Measurements from ENCODE around the gene RSPH3.
"Not testable (repeated sequence)": the region's sequence is repeated elsewhere in the genome, so short reads cannot be mapped to it uniquely, and the experiment has no call there.

Gene RSPH3

DNA sequence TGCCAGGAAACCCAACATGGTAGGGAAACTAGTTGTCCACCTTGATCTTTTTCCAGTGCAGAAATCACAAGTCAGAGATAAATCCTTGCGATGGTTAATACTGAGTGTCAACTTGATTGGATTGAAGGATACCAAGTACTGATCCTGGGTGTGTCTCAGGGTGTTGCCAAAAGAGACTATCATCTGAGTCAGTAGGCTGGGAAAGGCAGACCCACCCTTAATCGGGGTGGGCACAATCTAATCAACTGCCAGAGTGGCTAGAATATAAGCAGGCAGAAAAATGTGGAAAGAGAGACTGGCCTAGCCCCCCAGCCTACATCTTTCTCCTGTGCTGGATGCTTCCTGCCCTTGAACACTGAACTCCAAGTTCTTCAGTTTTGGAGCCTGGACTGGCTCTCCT is 10.3 kb downstream of the RSPH3 start:
- H3K23ac ChIP-seq (ENCODE audit: low read depth, low read length, poor library complexity); H3K4ac ChIP-seq (ENCODE audit: low read length): not testable (repeated sequence)

DNA sequence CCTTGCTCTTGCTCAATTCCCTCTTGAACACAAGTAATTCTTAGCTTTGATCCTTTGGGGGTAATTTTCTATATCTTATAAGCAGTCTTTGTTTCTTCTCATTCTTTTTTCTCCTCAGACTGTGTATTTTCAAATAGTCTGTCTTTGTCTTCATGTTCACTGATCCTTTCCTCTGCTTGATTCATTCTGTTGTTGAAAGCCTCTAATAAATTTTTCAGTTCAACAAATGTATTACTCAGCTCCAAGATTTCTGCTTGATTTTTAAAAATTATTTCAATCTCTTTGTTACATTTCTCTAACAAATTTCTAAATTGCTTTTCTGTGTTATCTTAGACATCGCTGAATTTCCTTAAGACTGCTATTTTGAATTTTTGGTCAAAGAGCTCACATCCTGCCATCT is 11.5 kb downstream of the RSPH3 start:
- H2AFZ ChIP-seq (ENCODE audit: low read length) = no peak overlapping the region
- H2BK5ac ChIP-seq (ENCODE audit: low read length) = no peak overlapping the region
- no peak overlapping the region for H3K4me2 ChIP-seq (ENCODE audit: insufficient read depth, low read length, poor library complexity, severe bottlenecking)
- peaks cover 1% of the 10 kb centered on the region for H3K79me1 ChIP-seq (ENCODE audit: low read depth, low read length)
- no peak overlapping the region for H3K4me3 ChIP-seq (ENCODE audit: low read length in 2 of 2)
- H3K18ac ChIP-seq (ENCODE audit: low read length) = no peak overlapping the region
- no peak overlapping the region for H2BK15ac ChIP-seq (ENCODE audit: low read length)
- H4K8ac ChIP-seq (ENCODE audit: low read depth, low read length) = no peak overlapping the region
- no peak overlapping the region for H2BK12ac ChIP-seq (ENCODE audit: low read length)
- no peak overlapping the region for H3K9ac ChIP-seq (ENCODE audit: low read depth, low read length, poor library complexity)
- no peak for DNase-seq (ENCODE audit: low spot score)
- H3K27ac ChIP-seq (replicated peaks; ENCODE audit: low read length) = no peak overlapping the region
- H3K9me3 ChIP-seq (replicated peaks in 1 of 2; ENCODE audit: control insufficient read depth in 2 of 2, insufficient read depth in 1 of 2, low read depth in 1 of 2, low read length in 2 of 2) = peaks cover 7 to 13% of the 10 kb centered on the region in 2 donors
- H3K4me1 ChIP-seq (ENCODE audit: control insufficient read depth in 2 of 2, insufficient read depth in 1 of 2, low read depth in 1 of 2, low read length in 2 of 2) = no peaks in the 10 kb centered on the region
- H2AK5ac ChIP-seq (ENCODE audit: low read depth, low read length) = no peak overlapping the region
- no peak overlapping the region for H4K91ac ChIP-seq (ENCODE audit: low read depth, low read length, poor library complexity)
- H2BK120ac ChIP-seq (ENCODE audit: low read depth, low read length) = no peak overlapping the region
- H3K36me3 ChIP-seq (replicated peaks in 1 of 2; ENCODE audit: control insufficient read depth in 2 of 2, insufficient read depth in 2 of 2, low read length in 2 of 2) = peaks cover 3 to 10% of the 10 kb centered on the region in 2 donors
- H3K23ac ChIP-seq (ENCODE audit: low read depth, low read length, poor library complexity) = no peak overlapping the region
- WGBS, 2 donors (ENCODE audit: extremely low coverage in 2 of 2, insufficient read length in 2 of 2, insufficient replicate concordance in 1 of 2) = no CpG with 5 or more reads among the region's 1 CpG
- H3K27me3 ChIP-seq (ENCODE audit: control insufficient read depth in 3 of 3, insufficient read depth in 3 of 3, low read depth in 1 of 3, low read length in 3 of 3) = no peaks in the 10 kb centered on the region
- H3K4ac ChIP-seq (ENCODE audit: low read length) = no peak overlapping the region
- no peak overlapping the region for H3K14ac ChIP-seq (ENCODE audit: low read length)

More for the DNA sequence above, 10.3 kb downstream of the RSPH3 start:
- H2BK120ac ChIP-seq (ENCODE audit: low read depth, low read length); H4K91ac ChIP-seq (ENCODE audit: low read depth, low read length, poor library complexity); H2AK5ac ChIP-seq (ENCODE audit: low read depth, low read length); H3K79me1 ChIP-seq (ENCODE audit: low read depth, low read length); H2BK12ac ChIP-seq (ENCODE audit: low read length); H3K27me3 ChIP-seq (ENCODE audit: control insufficient read depth in 3 of 3, insufficient read depth in 3 of 3, low read depth in 1 of 3, low read length in 3 of 3); DNase-seq (ENCODE audit: low spot score); H3K4me1 ChIP-seq (ENCODE audit: control insufficient read depth in 2 of 2, insufficient read depth in 1 of 2, low read depth in 1 of 2, low read length in 2 of 2); H4K8ac ChIP-seq (ENCODE audit: low read depth, low read length); H3K4me2 ChIP-seq (ENCODE audit: insufficient read depth, low read length, poor library complexity, severe bottlenecking); H2AFZ ChIP-seq (ENCODE audit: low read length); H3K27ac ChIP-seq (replicated peaks; ENCODE audit: low read length); H3K14ac ChIP-seq (ENCODE audit: low read length); H2BK15ac ChIP-seq (ENCODE audit: low read length); H3K4me3 ChIP-seq (ENCODE audit: low read length in 2 of 2); H3K18ac ChIP-seq (ENCODE audit: low read length); H2BK5ac ChIP-seq (ENCODE audit: low read length); H3K9ac ChIP-seq (ENCODE audit: low read depth, low read length, poor library complexity): not testable (repeated sequence)
- WGBS, 2 donors (ENCODE audit: extremely low coverage in 2 of 2, insufficient read length in 2 of 2, insufficient replicate concordance in 1 of 2) = no CpG with 5 or more reads among the region's 2 CpGs
- Histone ChIP-seq H3K9me3 (replicated peaks in 1 of 2; ENCODE audit: control insufficient read depth in 2 of 2, insufficient read depth in 1 of 2, low read depth in 1 of 2, low read length in 2 of 2) (peaks cover 7 to 13% of the 10 kb centered on the region in 2 donors), H3K36me3 (replicated peaks in 1 of 2; ENCODE audit: control insufficient read depth in 2 of 2, insufficient read depth in 2 of 2, low read length in 2 of 2) (peaks cover 3 to 16% of the 10 kb centered on the region in 2 donors)

DNA sequence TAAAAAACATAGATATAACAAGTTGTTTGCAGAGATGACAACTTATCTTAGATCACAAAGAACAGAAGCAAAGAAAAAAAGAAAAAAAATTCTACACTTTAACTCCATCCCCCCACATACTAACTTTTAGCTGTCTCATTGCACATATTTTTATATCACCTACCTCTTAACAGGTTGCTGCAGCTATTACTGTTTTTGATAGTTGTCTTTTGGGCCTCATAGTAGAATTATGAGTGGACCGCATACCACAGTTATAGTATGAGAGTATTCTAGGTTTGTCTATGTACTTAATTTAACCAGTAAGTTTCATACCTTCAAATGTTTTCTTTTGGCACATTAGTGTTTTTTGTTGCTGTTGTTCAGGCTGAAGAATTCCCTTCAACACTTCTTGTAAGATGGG is 12.3 kb downstream of the RSPH3 start:
- no peak overlapping the region for H4K91ac ChIP-seq (ENCODE audit: low read depth, low read length, poor library complexity)

DNA sequence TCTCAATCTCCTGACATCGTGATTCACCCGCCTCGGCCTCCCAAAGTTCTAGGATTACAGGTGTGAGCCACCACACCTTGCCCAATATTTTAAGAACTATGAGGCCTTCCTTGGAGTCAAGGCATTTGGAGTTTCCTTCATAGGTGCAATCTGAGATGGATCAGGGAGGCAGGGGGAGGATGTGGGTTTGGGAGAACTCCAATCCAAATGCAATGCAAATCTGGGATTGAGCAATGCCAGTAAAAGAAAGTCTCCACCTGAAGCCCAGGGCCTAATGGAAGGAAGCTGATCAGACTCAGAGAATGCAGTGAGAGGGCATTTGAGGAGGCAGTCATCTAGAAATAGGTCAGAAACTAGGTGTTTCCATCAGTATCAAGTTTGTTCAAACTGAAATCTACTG is 21.2 kb downstream of the RSPH3 start:
- Histone ChIP-seq H3K4me2 (ENCODE audit: insufficient read depth, low read length, poor library complexity, severe bottlenecking) (no peak overlapping the region), H3K4ac (ENCODE audit: low read length) (no peak overlapping the region), H2AK5ac (ENCODE audit: low read depth, low read length) (no peak overlapping the region), H3K18ac (ENCODE audit: low read length) (no peak overlapping the region), H2BK12ac (ENCODE audit: low read length) (no peak overlapping the region), H3K36me3 (replicated peaks in 1 of 2; ENCODE audit: control insufficient read depth in 2 of 2, insufficient read depth in 2 of 2, low read length in 2 of 2) (peaks cover 2 to 27% of the 10 kb centered on the region in 2 donors), H2BK5ac (ENCODE audit: low read length) (no peak overlapping the region), H3K27me3 (ENCODE audit: control insufficient read depth in 3 of 3, insufficient read depth in 3 of 3, low read depth in 1 of 3, low read length in 3 of 3) (no peaks in the 10 kb centered on the region), H3K27ac (replicated peaks; ENCODE audit: low read length) (no peak overlapping the region), H2BK120ac (ENCODE audit: low read depth, low read length) (no peak overlapping the region), H3K14ac (ENCODE audit: low read length) (no peak overlapping the region), H4K91ac (ENCODE audit: low read depth, low read length, poor library complexity) (no peak overlapping the region), H3K4me1 (ENCODE audit: control insufficient read depth in 2 of 2, insufficient read depth in 1 of 2, low read depth in 1 of 2, low read length in 2 of 2) (no peaks in the 10 kb centered on the region), H2BK15ac (ENCODE audit: low read length) (no peak overlapping the region), H2AFZ (ENCODE audit: low read length) (no peak overlapping the region), H4K8ac (ENCODE audit: low read depth, low read length) (no peak overlapping the region), H3K9ac (ENCODE audit: low read depth, low read length, poor library complexity) (no peak overlapping the region), H3K4me3 (ENCODE audit: low read length in 2 of 2) (no peak overlapping the region), H3K23ac (ENCODE audit: low read depth, low read length, poor library complexity) (no peak overlapping the region), H3K79me1 (ENCODE audit: low read depth, low read length) (no peaks in the 10 kb centered on the region), H3K9me3 (replicated peaks in 1 of 2; ENCODE audit: control insufficient read depth in 2 of 2, insufficient read depth in 1 of 2, low read depth in 1 of 2, low read length in 2 of 2) (no peaks in the 10 kb centered on the region)
- no peak for DNase-seq (ENCODE audit: low spot score)
- no CpG with 5 or more reads among the region's 3 CpGs for WGBS, 2 donors (ENCODE audit: extremely low coverage in 2 of 2, insufficient read length in 2 of 2, insufficient replicate concordance in 1 of 2)

More for the DNA sequence above, 12.3 kb downstream of the RSPH3 start:
- Histone ChIP-seq H3K36me3 (replicated peaks in 1 of 2; ENCODE audit: control insufficient read depth in 2 of 2, insufficient read depth in 2 of 2, low read length in 2 of 2) (peaks cover 3 to 6% of the 10 kb centered on the region in 2 donors), H2AK5ac (ENCODE audit: low read depth, low read length) (no peak overlapping the region), H3K79me1 (ENCODE audit: low read depth, low read length) (peaks cover 1% of the 10 kb centered on the region), H3K23ac (ENCODE audit: low read depth, low read length, poor library complexity) (no peak overlapping the region), H2BK15ac (ENCODE audit: low read length) (no peak overlapping the region), H2BK12ac (ENCODE audit: low read length) (no peak overlapping the region), H3K4ac (ENCODE audit: low read length) (no peak overlapping the region), H3K27me3 (ENCODE audit: control insufficient read depth in 3 of 3, insufficient read depth in 3 of 3, low read depth in 1 of 3, low read length in 3 of 3) (no peaks in the 10 kb centered on the region), H3K9me3 (replicated peaks in 1 of 2; ENCODE audit: control insufficient read depth in 2 of 2, insufficient read depth in 1 of 2, low read depth in 1 of 2, low read length in 2 of 2) (peaks cover 7 to 13% of the 10 kb centered on the region in 2 donors), H3K4me1 (ENCODE audit: control insufficient read depth in 2 of 2, insufficient read depth in 1 of 2, low read depth in 1 of 2, low read length in 2 of 2) (no peaks in the 10 kb centered on the region), H2BK120ac (ENCODE audit: low read depth, low read length) (no peak overlapping the region), H3K4me2 (ENCODE audit: insufficient read depth, low read length, poor library complexity, severe bottlenecking) (no peak overlapping the region), H3K27ac (replicated peaks; ENCODE audit: low read length) (no peak overlapping the region), H3K14ac (ENCODE audit: low read length) (no peak overlapping the region), H3K4me3 (ENCODE audit: low read length in 2 of 2) (no peak overlapping the region), H2BK5ac (ENCODE audit: low read length) (no peak overlapping the region), H4K8ac (ENCODE audit: low read depth, low read length) (no peak overlapping the region), H3K18ac (ENCODE audit: low read length) (no peak overlapping the region), H2AFZ (ENCODE audit: low read length) (no peak overlapping the region), H3K9ac (ENCODE audit: low read depth, low read length, poor library complexity) (no peak overlapping the region)
- WGBS, 2 donors (ENCODE audit: extremely low coverage in 2 of 2, insufficient read length in 2 of 2, insufficient replicate concordance in 1 of 2) = no CpG with 5 or more reads among the region's 1 CpG
- no peak for DNase-seq (ENCODE audit: low spot score)
